Prostate gland (tissue), 2 donors: ENCODE results near the gene CRYBG1. TPM values are rescaled to one million over a fixed set of nuclear protein-coding genes. Genes with fewer than 3 reads are reported as not detected.
"Not testable (repeated sequence)": the region's sequence is repeated elsewhere in the genome, so short reads cannot be mapped to it uniquely, and the experiment has no call there.

Source experiments
- DNase-seq: peaks from one replicate; pipeline ENCODE4 v3.0.0-alpha.2; 2019; ENCODE audit warnings: low spot score
- H3K27ac ChIP-seq, 2 donors: fragments of 200-600 bp; sonication (generic); 2 replicates each; pipeline ENCODE4 v1.5.1; 2017 to 2019
- H3K27me3 ChIP-seq: fragments of 200-600 bp; sonication (generic); replicated peaks from 2 replicates; pipeline ENCODE4 v1.5.1; 2019; ENCODE audit not compliant: insufficient read depth
- H3K36me3 ChIP-seq, 2 donors: fragments of 200-600 bp; sonication (generic); 1 replicate in 1 of 2; 2 replicates in 1 of 2; pipeline versions ENCODE4 v1.5.1 to v1.8.1; 2017 to 2019
- H3K4me1 ChIP-seq: fragments of 200-600 bp; sonication (generic); replicated peaks from 2 replicates; pipeline ENCODE4 v1.5.1; 2019
- H3K4me3 ChIP-seq, 2 donors: fragments of 200-600 bp; sonication (generic); 2 replicates each; pipeline ENCODE4 v1.5.1; 2017 to 2019
- H3K9me3 ChIP-seq: fragments of 200-600 bp; sonication (generic); 2 replicates; pipeline ENCODE4 v1.5.1; 2017
- CTCF ChIP-seq, 4 experiments: fragments of 200-600 bp in 2 of 4; fragments of 450-650 bp in 2 of 4; sonication (generic) in 2 of 4; IDR thresholded peaks; 1 replicate in 3 of 4; 2 replicates in 1 of 4; pipeline ENCODE4 v1.5.1; 2016 to 2019; ENCODE audit warnings: antibody characterized with exemption in 4 of 4, mild to moderate bottlenecking in 2 of 4, moderate library complexity in 2 of 4
- POLR2A ChIP-seq: fragments of 450-650 bp; IDR thresholded peaks from one replicate; pipeline ENCODE4 v1.6.1; 2016; ENCODE audit warnings: antibody characterized with exemption, mild to moderate bottlenecking
- POLR2AphosphoS5 ChIP-seq: sonication (generic); formaldehyde crosslinking; IDR thresholded peaks from one replicate; pipeline ENCODE4 v1.6.1; 2017; ENCODE audit warnings: antibody characterized with exemption
- WGBS: methylation state at CpG from one replicate; pipeline ENCODE4 v1.1.5; 2018; 5-methylcytosine and 5-hydroxymethylcytosine counted together
- intact Hi-C: fragments of 100-400 bp; cut with DNase I; formaldehyde crosslinking; loops from one replicate; pipeline ENCODE4 v1.14.2; 2022
- total RNA-seq, 2 donors: library from RNA; depleted of rRNA; stranded (reverse); fragments of >200 nt; gene quantifications; one replicate each; pipeline ENCODE4 v1.1.0, GENCODE V29; 2016

The CRYBG1 gene
- total RNA-seq, 2 donors from 2014 or later: 39.9 to 75.4 TPM

GRCh38 chr6:106553440-106553839 is 192.9 kb downstream of the CRYBG1 start:
- no peak for DNase-seq
- H3K4me3 ChIP-seq: no peak overlapping the region
- H3K27me3 ChIP-seq: no peaks in the 10 kb centered on the region
- H3K4me1 ChIP-seq: no peaks in the 10 kb centered on the region
- no peaks in the 10 kb centered on the region for H3K36me3 ChIP-seq
- no peak overlapping the region for H3K27ac ChIP-seq
- no peaks in the 10 kb centered on the region for H3K9me3 ChIP-seq
- TF ChIP-seq CTCF (IDR thresholded peaks at IDR 0.05): no peak
- no peak for TF ChIP-seq POLR2AphosphoS5
- no peak for TF ChIP-seq POLR2A
- 95% methylated on average over 5 of the region's 5 CpGs for WGBS
- intact Hi-C loops: no loop called here

GRCh38 chr6:106555767-106556166 is 195.2 kb downstream of the CRYBG1 start:
- intact Hi-C loops: no loop called here
- no peak overlapping the region for H3K4me3 ChIP-seq
- WGBS: 58% methylated on average over 5 of the region's 5 CpGs
- H3K27me3 ChIP-seq: no peaks in the 10 kb centered on the region
- TF ChIP-seq POLR2A: no peak
- peak; percentile 28 for TF ChIP-seq POLR2AphosphoS5
- H3K9me3 ChIP-seq: no peaks in the 10 kb centered on the region
- H3K36me3 ChIP-seq: no peaks in the 10 kb centered on the region
- no peaks in the 10 kb centered on the region for H3K4me1 ChIP-seq
- no peak for DNase-seq
- no peak overlapping the region for H3K27ac ChIP-seq

DNA sequence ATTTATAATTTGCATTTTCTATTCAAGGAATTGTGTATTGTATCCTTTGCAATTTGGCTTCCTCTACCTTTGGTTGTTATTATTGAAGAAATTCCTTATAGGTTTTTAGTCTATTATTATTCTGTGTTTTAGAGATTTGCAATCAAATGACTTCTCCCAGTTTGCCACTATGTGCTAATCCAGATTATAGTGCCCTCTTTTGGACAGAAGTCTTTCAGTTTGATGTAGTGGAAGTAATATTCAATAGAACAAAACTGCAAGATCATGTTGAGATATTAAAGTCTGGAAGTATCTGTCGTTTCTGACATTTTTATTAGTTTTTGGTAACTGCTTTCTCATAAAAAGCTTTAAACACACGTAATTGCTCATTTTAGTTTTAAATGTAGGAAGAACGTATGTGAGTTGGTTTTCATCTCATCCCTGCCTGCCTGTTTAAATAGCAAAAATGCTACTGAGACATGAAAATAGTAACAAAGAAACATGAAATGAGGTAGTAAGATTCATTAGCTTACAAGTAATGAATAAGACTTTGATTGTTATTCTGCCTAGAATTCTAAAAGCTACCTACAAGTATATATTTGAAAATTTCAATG is 195.9 kb downstream of the CRYBG1 start:
- H3K27ac ChIP-seq: no peak overlapping the region
- H3K27me3 ChIP-seq: no peaks in the 10 kb centered on the region
- intact Hi-C loops: no loop called here
- H3K36me3 ChIP-seq: no peaks in the 10 kb centered on the region
- no peaks in the 10 kb centered on the region for H3K9me3 ChIP-seq
- no peak overlapping the region for H3K4me3 ChIP-seq
- no peak for DNase-seq
- WGBS: 14% methylated on average over 3 of the region's 3 CpGs
- TF ChIP-seq CTCF (IDR thresholded peaks at IDR 0.05) (peak in 3 of 4 experiments; percentile 29 to 57 (median 49)), POLR2A (no peak), POLR2AphosphoS5 (no peak)
- no peaks in the 10 kb centered on the region for H3K4me1 ChIP-seq

DNA sequence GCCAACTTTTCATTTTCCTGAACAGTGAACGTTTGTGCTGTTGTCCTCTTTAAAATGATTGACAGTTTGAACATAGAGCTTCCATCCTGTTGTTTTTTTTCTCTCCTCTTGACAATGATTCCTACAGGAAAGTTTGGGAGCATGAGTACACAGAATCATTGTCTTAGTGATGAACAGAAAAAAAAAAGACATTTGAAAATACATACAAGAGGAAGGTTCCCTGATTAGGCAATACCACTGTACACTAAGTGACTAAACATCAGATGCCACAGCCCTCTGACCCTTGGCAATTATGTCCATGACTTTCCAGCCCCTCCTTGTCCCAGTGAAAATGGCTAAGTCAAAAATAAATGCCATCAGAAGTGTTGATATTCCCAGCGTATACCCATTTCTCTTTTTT is 197.3 kb downstream of the CRYBG1 start:
- Histone ChIP-seq H3K4me1 (no peaks in the 10 kb centered on the region), H3K4me3 (no peak overlapping the region), H3K9me3 (no peaks in the 10 kb centered on the region), H3K36me3 (no peaks in the 10 kb centered on the region), H3K27ac (no peak overlapping the region), H3K27me3 (no peaks in the 10 kb centered on the region)
- intact Hi-C loops: no loop called here
- WGBS: 58% methylated on average over 2 of the region's 2 CpGs
- DNase-seq: no peak
- TF ChIP-seq POLR2AphosphoS5: no peak

- WGBS: 80% methylated on average over 4 of the region's 4 CpGs
- intact Hi-C loops: no loop called here
- no peak for DNase-seq
- Histone ChIP-seq H3K4me3 (no peak overlapping the region), H3K27me3 (no peaks in the 10 kb centered on the region), H3K4me1 (no peaks in the 10 kb centered on the region), H3K36me3 (no peaks in the 10 kb centered on the region), H3K9me3 (no peaks in the 10 kb centered on the region), H3K27ac (no peak overlapping the region)
- TF ChIP-seq CTCF (IDR thresholded peaks at IDR 0.05): no peak
Observed at GRCh38 chr6:106558364-106558763, 197.8 kb downstream of the CRYBG1 start.

DNA sequence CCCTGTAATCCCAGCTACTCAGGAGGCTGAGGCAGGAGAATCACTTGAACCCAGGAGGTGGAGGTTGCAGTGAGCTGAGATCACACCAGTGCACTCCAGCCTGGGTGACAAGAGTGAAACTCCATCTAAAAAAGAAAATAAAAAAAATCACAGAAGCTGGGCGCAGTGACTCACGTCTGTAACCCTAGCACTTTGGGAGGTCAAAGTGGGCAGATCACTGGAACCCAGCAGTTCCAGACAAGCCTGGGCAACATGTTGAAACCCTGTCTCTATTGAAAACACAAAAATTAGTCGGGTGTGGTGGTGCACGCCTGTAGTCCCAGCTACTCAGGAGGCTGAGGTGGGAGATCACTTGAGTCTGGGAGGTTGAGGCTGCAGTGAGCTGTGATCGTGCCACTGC is 199.1 kb downstream of the CRYBG1 start:
- not testable (repeated sequence) for H3K27ac ChIP-seq, H3K9me3 ChIP-seq, H3K4me1 ChIP-seq, H3K36me3 ChIP-seq, H3K27me3 ChIP-seq, H3K4me3 ChIP-seq, DNase-seq
- intact Hi-C loops: loop anchor here (10.0 kb wide), 1 partner anchor 1135 kb away; no protein-coding TSS in a partner anchor
- 82% methylated on average over 5 of the region's 5 CpGs for WGBS
